GM12878 (cell line): ENCODE data around the gene CNN1. TPM values are rescaled to one million over a fixed set of nuclear protein-coding genes. Genes with fewer than 3 reads are reported as not detected.

ENCODE experiments used
- CTCF ChIP-seq, 3 experiments: IDR thresholded peaks in 2 of 3; conservative IDR thresholded peaks in 1 of 3; 2 replicates each; pipeline ENCODE4 v1.5.1; 2011; ENCODE audit warnings: low read depth in 3 of 3, low read length in 3 of 3, mild to moderate bottlenecking in 3 of 3, control low read depth in 2 of 3, moderate library complexity in 2 of 3, inconsistent platforms in 1 of 3, mixed read lengths in 1 of 3; ENCODE audit not compliant: control insufficient read depth in 2 of 3, insufficient read depth in 1 of 3; ENCODE audit errors: extremely low read depth in 1 of 3
- POLR2AphosphoS2 ChIP-seq: IDR thresholded peaks from 2 replicates; pipeline ENCODE4 v1.6.1; 2011; ENCODE audit warnings: low read depth, mild to moderate bottlenecking, low read length, improper control_type of control experiment, moderate library complexity
- SMARCA5 ChIP-seq: fragments of 450-650 bp; IDR thresholded peaks from 2 replicates; pipeline ENCODE4 v1.6.1; 2017; ENCODE audit warnings: mild to moderate bottlenecking
- STAT3 ChIP-seq: IDR thresholded peaks from 2 replicates; pipeline ENCODE4 v1.6.1; 2011; ENCODE audit warnings: low read depth, low read length, improper control_type of control experiment
- ZNF687 ChIP-seq: fragments of 450-650 bp; IDR thresholded peaks from 2 replicates; pipeline ENCODE4 v1.6.1; 2017; ENCODE audit warnings: mild to moderate bottlenecking, moderate library complexity
- polyA plus RNA-seq, 11 experiments: library from polyadenylated mRNA; depleted of rRNA in 4 of 11; unstranded in 6 of 11; stranded (reverse) in 5 of 11; fragments of >200 nt; fragmentation: Nextera tagmentation in 4 of 11; fragmentation: Illumina TruSeq in 1 of 11; extraction: Ambion mirVana in 4 of 11; extraction: Trizol in 1 of 11; gene quantifications; 1 replicate in 1 of 11; 2 replicates in 10 of 11; pipeline versions ENCODE4 v1.2.1 to v1.2.3, GENCODE V29; 2011 to 2016; ENCODE audit warnings: inconsistent platforms in 2 of 11, missing spikeins in 2 of 11, low read depth in 1 of 11
- total RNA-seq, 4 experiments: library from RNA; depleted of rRNA in 3 of 4; stranded (reverse); fragments of >200 nt in 3 of 4; fragmentation: Illumina TruSeq in 1 of 4; extraction: Trizol in 1 of 4; gene quantifications; 2 replicates each; pipeline versions ENCODE4 v1.2.1 to v1.2.3, GENCODE V29; 2013 to 2021
- TF ChIP-seq, protein P1 (sequence below): IDR thresholded peaks from 2 replicates; pipeline ENCODE4 v1.6.1; 2012; ENCODE audit warnings: low read depth, low read length, improper control_type of control experiment

The CNN1 gene
- total and polyA plus RNA-seq, 10 of the 15 experiments (the other 5 are each of a cell fraction or from before 2014, with no cell fraction given), result 0.03 to 0.58 (median 0.22) TPM; not detected in 1

DNA sequence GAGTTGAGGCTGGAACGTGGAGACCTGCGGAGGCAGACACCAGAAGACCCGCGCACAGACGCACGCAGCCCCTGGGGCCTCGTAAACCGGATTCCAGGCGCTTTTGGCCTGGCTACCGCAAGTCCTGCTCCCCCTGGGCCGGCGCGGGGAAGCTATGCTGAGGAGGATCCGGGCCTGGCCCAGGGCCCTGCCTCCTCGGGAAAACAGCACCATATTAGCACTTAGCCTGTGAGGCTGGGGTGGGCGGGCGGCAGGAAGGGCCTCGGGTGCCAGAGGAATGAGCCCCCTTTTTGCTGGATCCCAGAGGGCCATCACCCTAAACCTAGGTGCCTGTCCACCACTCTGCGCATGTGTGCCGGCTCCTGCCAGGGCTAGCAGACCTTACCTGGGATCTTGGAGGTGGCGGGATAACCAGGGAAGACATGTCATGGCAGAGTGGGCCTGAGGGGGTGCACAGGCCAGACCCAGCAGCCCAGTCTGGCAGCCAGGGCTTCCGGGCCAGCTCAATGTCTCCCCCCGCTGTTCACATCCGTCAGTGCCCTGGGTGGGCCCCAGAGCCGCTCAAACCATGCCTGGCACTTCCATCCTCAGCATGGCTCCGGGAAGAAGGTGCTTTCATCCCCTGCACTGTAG, 13.1 kb downstream of the CNN1 start (continued):
- TF ChIP-seq, protein P1, sequence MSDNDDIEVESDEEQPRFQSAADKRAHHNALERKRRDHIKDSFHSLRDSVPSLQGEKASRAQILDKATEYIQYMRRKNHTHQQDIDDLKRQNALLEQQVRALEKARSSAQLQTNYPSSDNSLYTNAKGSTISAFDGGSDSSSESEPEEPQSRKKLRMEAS, result no peak
- TF ChIP-seq CTCF (IDR thresholded peaks at IDR 0.05 in 2 of 3, conservative IDR thresholded peaks at IDR 0.05 in 1 of 3; ENCODE audit: control insufficient read depth in 2 of 3, extremely low read depth in 1 of 3, insufficient read depth in 1 of 3, low read depth in 3 of 3, low read length in 3 of 3), result peak; percentile 19 to 48 (median 44); a peak in 3 of 6 replicates
- TF ChIP-seq ZNF687, result no peak
- no peak for TF ChIP-seq SMARCA5
- TF ChIP-seq STAT3, result no peak
- TF ChIP-seq POLR2AphosphoS2, result peak; percentile 60; the same call in 1 of the 2 replicates
